HK-2 (cell line): ENCODE results near the gene AK9.
A peak's percentile ranks its signal among the peaks of the same experiment; 100 is the strongest.
"Not testable (repeated sequence)": the region's sequence is repeated elsewhere in the genome, so short reads cannot be mapped to it uniquely, and the experiment has no call there.

Experiments used
- DNase-seq: peaks from one replicate; pipeline ENCODE4 v3.0.0-alpha.2; 2018; ENCODE audit not compliant: unreplicated experiment

Gene AK9

GRCh38 chr6:109690737-109691621, at the start of gene AK9, which contains the start of gene FIG4:
TSS of gene AK9 (minus strand) at chr6:109691202. CDS start at chr6:109675745, 15,457 bp downstream.
TSS of gene FIG4 (plus strand) at chr6:109691296. CDS start at chr6:109691436, 140 bp downstream.
- DNase-seq: peak; percentile 87

- no peak for DNase-seq
Measured at GRCh38 chr6:109740787-109741186, 49.8 kb upstream of the AK9 start.

GRCh38 chr6:109739686-109740085, 48.7 kb upstream of the AK9 start:
- DNase-seq: no peak

- no peak for DNase-seq
Measured at GRCh38 chr6:109738667-109739066, 47.7 kb upstream of the AK9 start.

GRCh38 chr6:109738255-109738654, 47.3 kb upstream of the AK9 start:
- no peak for DNase-seq

GRCh38 chr6:109736273-109737025, 45.4 kb upstream of the AK9 start:
- DNase-seq: no peak

- not testable (repeated sequence) for DNase-seq
Measured at GRCh38 chr6:109725250-109725649, 34.2 kb upstream of the AK9 start.

- DNase-seq: no peak
Measured at GRCh38 chr6:109722564-109723254, 31.7 kb upstream of the AK9 start.

GRCh38 chr6:109722011-109722410, 31.0 kb upstream of the AK9 start:
- DNase-seq: no peak

GRCh38 chr6:109720311-109720710, 29.3 kb upstream of the AK9 start:
- no peak for DNase-seq

GRCh38 chr6:109718991-109719390, 28.0 kb upstream of the AK9 start:
- no peak for DNase-seq

- no peak for DNase-seq
Measured at GRCh38 chr6:109717971-109718370, 27.0 kb upstream of the AK9 start.

GRCh38 chr6:109715616-109716015, 24.6 kb upstream of the AK9 start:
- DNase-seq: no peak

- DNase-seq: no peak
Measured at GRCh38 chr6:109714611-109715010, 23.6 kb upstream of the AK9 start.

GRCh38 chr6:109714166-109714565, 23.2 kb upstream of the AK9 start:
- no peak for DNase-seq

- no peak for DNase-seq
Measured at GRCh38 chr6:109713097-109713496, 22.1 kb upstream of the AK9 start.

GRCh38 chr6:109708099-109708498, 17.1 kb upstream of the AK9 start:
- DNase-seq: not testable (repeated sequence)

- DNase-seq: no peak
Measured at GRCh38 chr6:109706513-109706912, 15.5 kb upstream of the AK9 start.

GRCh38 chr6:109705258-109705657, 14.3 kb upstream of the AK9 start:
- DNase-seq: peak; percentile 70

- no peak for DNase-seq
Measured at GRCh38 chr6:109702791-109703190, 11.8 kb upstream of the AK9 start.

- no peak for DNase-seq
Measured at GRCh38 chr6:109701774-109702173, 10.8 kb upstream of the AK9 start.

GRCh38 chr6:109701221-109701620, 10.2 kb upstream of the AK9 start:
- DNase-seq: no peak
